GM21576 (cell line): ENCODE data around the gene PCDHGB2.
A peak's percentile ranks its signal among the peaks of the same experiment; 100 is the strongest.
"Not testable (repeated sequence)": the region's sequence is repeated elsewhere in the genome, so short reads cannot be mapped to it uniquely, and the experiment has no call there.

Experiments
- ATAC-seq: cut with Tn5 transposase; IDR thresholded peaks from one replicate; pipeline ENCODE4 v1.9.1; 2021; ENCODE audit warnings: mild to moderate bottlenecking, moderate library complexity; ENCODE audit not compliant: unreplicated experiment

Gene PCDHGB2

DNA sequence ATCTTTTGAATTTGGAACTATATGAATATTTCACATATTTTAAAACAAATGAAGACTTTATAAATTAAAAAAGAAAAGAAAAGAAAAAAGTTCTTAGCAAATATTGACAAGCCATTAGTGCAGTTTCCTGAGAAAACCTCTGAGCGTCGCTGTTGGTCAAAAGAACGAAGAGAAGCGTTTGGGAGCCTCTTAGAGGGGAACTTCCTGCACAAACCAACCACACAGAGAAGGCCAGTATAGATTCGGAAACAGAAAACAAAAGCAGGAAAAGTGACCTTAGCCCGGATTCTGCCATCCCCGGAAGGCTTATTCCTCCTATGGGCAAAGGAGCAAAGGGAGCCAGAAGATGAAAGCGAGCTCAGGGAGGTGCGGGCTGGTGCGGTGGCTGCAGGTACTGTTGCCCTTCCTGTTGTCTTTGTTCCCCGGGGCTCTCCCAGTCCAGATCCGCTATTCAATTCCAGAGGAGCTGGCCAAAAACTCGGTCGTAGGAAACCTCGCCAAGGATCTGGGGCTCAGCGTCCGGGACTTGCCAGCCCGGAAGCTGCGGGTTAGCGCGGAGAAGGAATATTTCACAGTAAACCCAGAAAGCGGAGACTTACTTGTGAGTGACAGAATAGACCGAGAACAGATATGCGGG lies at the start of gene PCDHGB2:
TSS of gene PCDHGB2 (plus strand) at position 205 of the 637 bp plus-strand sequence. CDS start at position 347, 142 bp downstream.
- ATAC-seq: peak; percentile 62

DNA sequence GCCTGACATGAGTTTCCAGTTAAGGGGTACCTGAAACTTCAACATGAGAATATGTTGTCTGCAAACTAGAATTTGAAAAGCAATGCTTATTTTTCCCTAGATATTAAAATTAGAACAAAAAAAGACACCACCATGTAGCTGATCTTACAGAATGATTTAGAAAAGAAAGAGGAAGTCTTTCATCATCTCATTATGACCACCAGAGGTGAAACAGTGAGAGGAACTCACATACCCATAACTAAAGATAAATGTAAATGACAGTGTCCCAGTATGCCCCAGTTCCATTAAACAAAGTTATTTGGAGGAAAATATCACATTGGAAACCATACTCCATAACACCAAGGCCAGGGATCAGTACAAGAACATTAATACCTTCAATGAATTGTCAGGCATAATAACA lies 46.1 kb upstream of the PCDHGB2 start:
- no peak for ATAC-seq

DNA sequence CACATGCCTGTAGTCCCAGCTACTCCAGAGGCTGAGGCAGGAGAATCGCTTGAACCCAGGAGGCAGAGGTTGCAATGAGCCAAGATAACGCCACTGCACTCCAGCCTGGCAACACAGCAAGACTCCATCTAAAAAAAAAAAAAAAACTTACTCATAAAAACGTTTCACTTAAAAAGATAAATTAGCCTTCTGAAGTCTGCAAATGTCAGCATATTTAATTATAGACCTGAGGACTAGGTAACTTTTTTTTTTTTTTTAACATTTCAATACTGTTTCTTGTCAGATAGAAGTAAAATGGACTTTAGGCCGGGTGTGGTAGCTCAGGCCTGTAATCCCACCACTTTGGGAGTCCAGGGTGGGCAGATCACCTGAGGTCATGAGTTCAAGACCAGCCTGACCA lies 42.8 kb upstream of the PCDHGB2 start:
- ATAC-seq: not testable (repeated sequence)

- no peak for ATAC-seq
These were observed 40.6 kb upstream of the PCDHGB2 start for GRCh38 chr5:141319202-141319601.

DNA sequence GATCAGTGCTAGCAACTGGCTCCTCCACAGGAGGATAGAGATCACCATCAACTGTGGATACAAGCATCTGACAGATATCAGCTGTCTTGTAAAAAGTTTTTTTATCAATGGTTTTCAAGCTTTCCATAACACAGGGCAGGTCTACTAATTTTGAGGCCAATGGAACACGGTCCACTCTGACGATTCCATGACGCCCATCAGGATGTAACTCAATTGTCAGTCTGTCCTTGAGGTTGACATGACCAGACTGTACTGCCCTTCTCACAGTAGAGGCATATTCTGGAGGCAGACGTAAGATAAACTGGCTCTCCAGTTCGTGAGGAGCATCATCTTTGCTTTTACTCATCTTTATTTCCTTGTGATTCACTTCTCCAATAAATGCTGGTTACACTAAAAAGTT lies 40.1 kb upstream of the PCDHGB2 start:
- no peak for ATAC-seq

GRCh38 chr5:141320225-141321169 lies 39.3 kb upstream of the PCDHGB2 start, which contains the start of gene TAF7:
Gene TAF7 (minus strand): TSS chr5:141320784. CDS start chr5:141320044, 740 bp downstream.
- peak; percentile 92 for ATAC-seq

DNA sequence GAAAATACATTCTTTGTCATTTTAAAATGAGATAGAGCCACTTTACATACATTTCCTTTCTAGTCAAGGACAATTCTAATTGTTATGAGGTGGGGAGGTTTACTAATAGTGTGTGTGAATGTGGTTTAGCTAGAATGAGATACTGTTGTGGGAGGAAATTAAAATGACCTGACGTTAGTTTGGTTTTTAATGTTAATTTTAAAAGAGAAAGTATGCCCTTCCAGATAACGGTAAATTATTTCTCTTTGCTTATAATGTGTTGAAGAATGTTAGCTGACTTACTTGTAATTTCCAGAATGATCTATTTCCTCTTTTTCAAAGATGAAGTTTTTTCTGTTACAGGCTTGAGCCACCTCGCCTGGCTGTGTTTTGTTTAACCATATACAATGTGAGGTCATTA lies 37.5 kb upstream of the PCDHGB2 start:
- ATAC-seq: no peak

- ATAC-seq: peak; percentile 88
These were observed 33.5 kb upstream of the PCDHGB2 start for GRCh38 chr5:141326088-141326854.

DNA sequence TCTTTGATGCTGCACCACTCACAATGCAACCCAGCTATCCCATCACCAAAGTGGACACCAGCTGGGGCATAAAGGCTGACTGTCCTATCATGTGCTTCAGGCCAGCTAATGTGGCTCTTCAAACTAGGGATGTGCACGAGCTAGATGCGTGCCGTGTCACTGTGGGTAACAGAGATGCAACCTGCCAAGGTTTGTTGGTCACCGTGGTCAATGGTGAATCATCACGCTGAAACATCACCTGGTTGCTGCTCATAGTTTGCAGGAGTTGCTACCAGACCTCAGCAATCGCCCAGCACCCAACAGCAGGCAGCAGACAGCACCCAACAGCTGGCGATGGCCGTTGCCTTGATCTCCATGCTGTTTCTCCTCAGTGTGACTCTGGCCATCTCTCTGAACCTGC lies 31.6 kb upstream of the PCDHGB2 start:
- no peak for ATAC-seq

DNA sequence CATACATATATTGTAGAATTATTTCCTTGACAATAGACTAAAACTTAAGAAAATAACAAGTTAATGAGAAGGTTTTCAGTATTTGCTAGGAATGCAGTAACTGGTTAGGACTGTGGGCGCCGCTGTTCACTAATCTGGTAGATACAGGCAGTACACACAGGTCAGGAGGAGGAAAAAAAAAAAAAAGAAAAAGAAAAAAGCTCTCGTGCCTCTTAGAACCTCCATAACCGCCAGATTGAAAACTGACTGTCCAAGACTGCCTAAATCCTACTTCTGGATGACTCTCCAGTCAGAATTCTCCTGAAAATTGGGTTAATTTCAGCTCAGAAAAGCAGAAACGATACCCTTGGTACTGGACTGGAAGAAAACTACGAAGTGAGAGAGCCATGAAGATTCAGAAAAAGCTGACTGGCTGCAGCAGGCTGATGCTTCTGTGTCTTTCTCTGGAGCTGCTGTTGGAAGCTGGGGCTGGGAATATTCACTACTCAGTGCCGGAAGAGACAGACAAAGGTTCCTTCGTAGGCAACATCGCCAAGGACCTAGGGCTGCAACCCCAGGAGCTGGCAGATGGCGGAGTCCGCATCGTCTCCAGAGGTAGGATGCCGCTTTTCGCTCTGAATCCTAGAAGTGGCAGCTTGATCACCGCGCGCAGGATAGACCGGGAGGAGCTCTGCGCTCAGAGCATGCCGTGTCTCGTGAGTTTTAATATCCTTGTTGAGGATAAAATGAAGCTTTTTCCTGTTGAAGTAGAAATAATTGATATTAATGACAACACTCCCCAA lies 29.3 kb upstream of the PCDHGB2 start, which contains the start of gene PCDHGA1:
TSS of gene PCDHGA1 (plus strand) at position 216 of the 782 bp plus-strand sequence.
- ATAC-seq: peak; percentile 42

DNA sequence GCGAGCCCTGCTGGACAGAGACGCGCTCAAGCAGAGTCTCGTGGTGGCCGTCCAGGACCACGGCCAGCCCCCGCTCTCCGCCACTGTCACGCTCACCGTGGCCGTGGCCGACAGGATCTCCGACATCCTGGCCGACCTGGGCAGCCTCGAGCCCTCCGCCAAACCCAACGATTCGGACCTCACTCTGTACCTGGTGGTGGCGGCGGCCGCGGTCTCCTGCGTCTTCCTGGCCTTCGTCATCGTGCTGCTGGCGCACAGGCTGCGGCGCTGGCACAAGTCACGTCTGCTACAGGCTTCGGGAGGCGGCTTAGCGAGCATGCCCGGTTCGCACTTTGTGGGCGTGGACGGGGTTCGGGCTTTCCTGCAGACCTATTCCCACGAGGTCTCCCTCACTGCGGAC lies 27.2 kb upstream of the PCDHGB2 start:
- ATAC-seq: not testable (repeated sequence)

DNA sequence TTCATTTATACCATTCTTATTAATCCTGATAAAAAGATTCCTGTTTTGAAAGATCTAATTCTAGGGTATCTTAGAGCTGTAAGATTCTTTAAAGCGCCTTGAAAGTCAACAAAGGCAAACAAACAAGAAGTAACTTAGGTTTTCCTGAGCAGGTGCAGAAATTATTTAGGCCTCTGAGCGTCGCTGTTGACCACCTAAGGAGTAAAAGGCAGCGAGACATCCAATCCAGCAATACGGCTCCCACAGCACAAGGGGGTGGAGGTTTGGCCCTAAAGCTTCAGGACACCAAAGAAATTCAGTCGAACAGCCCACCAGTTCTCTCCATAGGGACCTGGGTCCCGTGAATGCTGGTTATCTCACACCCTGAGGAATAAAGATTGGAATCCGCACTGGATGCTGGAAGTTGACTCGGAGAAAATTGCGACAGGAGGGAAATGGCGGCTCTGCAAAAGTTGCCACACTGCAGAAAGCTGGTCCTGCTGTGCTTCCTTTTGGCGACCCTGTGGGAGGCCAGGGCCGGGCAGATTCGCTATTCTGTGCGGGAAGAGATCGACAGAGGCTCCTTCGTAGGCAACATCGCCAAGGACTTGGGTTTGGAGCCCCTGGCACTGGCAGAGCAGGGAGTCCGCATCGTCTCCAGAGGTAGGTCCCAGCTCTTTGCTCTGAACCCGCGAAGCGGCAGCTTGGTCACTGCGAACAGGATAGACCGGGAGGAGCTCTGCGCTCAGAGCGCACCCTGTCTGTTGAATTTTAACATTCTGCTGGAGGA lies 21.1 kb upstream of the PCDHGB2 start, which contains the start of gene PCDHGA2:
TSS of gene PCDHGA2 (plus strand) at position 223 of the 769 bp plus-strand sequence.
- no peak for ATAC-seq

- not testable (repeated sequence) for ATAC-seq
These were observed 18.9 kb upstream of the PCDHGB2 start for GRCh38 chr5:141340781-141341354.

- no peak for ATAC-seq
These were observed 17.0 kb upstream of the PCDHGB2 start for GRCh38 chr5:141342773-141343172.

DNA sequence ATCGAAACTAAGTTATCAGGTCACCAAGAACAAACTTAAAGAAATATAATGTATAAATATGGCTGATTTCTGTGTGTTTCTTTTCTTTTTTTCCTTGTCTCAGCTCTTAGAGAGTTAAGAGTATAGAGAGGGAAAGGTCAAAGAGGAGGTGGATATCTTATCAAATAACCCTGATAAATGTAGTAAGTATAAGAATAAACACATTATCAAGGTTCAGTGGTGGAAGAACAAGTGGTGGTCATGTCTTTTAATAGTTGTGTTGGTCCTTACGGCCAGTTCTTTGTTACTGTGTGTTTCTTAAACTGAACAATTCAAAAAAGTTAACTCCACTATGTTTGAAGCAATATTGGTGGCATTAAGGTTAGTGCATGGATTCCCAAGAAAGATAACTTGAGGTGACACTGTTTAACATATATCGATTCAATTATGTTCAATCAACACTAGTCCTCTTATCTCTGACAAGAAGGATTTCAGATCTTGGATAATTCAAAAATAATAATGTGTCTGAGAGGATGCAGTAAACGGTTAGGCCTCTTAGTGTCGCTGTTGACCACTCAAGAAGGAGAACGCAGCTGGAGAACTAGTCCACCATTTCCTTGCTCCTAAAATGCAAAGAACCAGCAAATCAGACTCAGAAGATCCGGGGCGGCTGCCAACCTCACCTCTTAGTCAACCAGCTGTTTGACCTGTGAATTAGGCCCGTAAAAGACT lies 16.4 kb upstream of the PCDHGB2 start, which contains the start of gene PCDHGA3:
TSS of gene PCDHGA3 (plus strand) at position 588 of the 711 bp plus-strand sequence. CDS start 205 bp downstream, outside the sequence.
- no peak for ATAC-seq

DNA sequence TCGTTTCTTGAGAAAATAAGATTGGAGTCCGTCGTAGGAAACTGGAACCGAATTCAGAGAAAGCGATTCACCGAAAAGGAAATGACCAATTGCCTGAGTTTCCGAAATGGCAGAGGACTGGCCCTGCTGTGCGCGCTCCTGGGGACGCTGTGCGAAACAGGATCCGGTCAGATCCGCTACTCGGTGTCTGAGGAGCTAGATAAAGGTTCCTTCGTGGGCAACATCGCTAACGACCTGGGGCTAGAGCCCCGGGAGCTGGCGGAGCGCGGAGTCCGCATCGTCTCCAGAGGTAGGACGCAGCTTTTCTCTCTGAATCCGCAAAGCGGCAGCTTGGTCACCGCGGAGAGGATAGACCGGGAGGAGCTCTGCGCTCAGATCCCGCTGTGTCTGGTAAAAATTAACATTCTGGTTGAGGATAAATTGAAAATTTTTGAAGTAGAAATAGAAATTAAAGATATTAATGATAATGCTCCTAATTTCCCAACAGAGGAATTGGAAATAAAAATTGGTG lies 15.8 kb upstream of the PCDHGB2 start:
- no peak for ATAC-seq

DNA sequence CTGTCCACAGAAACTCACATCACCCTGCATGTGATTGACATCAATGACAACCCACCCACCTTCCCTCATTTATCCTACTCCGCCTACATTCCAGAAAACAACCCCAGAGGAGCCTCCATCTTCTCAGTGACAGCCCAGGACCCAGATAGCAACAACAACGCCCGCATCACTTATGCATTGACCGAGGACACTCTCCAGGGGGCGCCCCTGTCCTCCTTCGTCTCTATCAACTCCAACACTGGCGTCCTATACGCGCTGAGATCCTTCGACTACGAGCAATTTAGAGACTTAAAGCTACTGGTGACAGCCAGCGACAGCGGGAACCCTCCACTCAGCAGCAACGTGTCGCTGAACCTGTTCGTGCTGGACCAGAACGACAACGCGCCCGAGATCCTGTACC lies 14.5 kb upstream of the PCDHGB2 start:
- no peak for ATAC-seq

DNA sequence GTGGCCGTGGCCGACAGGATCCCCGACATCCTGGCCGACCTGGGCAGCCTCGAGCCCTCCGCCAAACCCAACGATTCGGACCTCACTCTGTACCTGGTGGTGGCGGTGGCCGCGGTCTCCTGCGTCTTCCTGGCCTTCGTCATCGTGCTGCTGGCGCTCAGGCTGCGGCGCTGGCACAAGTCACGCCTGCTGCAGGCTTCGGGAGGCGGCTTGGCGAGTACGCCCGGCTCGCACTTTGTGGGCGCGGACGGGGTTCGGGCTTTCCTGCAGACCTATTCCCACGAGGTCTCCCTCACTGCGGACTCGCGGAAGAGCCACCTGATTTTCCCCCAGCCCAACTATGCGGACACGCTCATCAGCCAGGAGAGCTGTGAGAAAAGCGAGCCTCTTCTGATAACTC lies 13.8 kb upstream of the PCDHGB2 start:
- ATAC-seq: not testable (repeated sequence)
